Measurements from ENCODE around the gene CEP104. TPM values are rescaled to one million over a fixed set of nuclear protein-coding genes. Genes with fewer than 3 reads are reported as not detected.

CEP104 gene
- total and polyA plus RNA-seq, 9 of the 15 experiments (the other 6 are each of a cell fraction or from before 2014, with no cell fraction given): 11.2 to 63.4 (median 42.6) TPM

GRCh38 chr1:3775490-3776230 is 81.4 kb downstream of the CEP104 start (continued):
- TF ChIP-seq FOSL1 (tag; conservative IDR thresholded peaks at IDR 0.05) (0 out of 2 replicates have a peak, but pooled peaks have one; percentile 2), GTF2F1 (IDR thresholded peaks at IDR 0.05; ENCODE audit: low read depth, low read length) (no peak), TCF7 (IDR thresholded peaks at IDR 0.05; ENCODE audit: borderline replicate concordance) (no peak), E2F3 (CRISPR knock-in tag; IDR thresholded peaks at IDR 0.05) (peak; percentile 41; the same call in 1 of the 2 replicates), ZNF583 (CRISPR knock-in tag; IDR thresholded peaks at IDR 0.05) (peak; percentile 77; the same call in 1 of the 2 replicates), SLC30A9 (CRISPR knock-in tag; IDR thresholded peaks at IDR 0.05) (no peak), CREB3 (tag; conservative IDR thresholded peaks at IDR 0.05; ENCODE audit: low read depth) (peak; percentile 90), CBFA2T2 (conservative IDR thresholded peaks at IDR 0.05) (peak; percentile 61), STAT6 (CRISPR knock-in tag; IDR thresholded peaks at IDR 0.05) (no peak), MLLT1 (IDR thresholded peaks at IDR 0.05) (peak in 1 of 2 experiments; percentile 81; a peak in 2 of 4 replicates), E2F1 (CRISPR knock-in tag; IDR thresholded peaks at IDR 0.05) (0 out of 2 replicates have a peak, but pooled peaks have one; percentile 32), ZBTB34 (CRISPR knock-in tag; IDR thresholded peaks at IDR 0.05) (no peak), HLTF (IDR thresholded peaks at IDR 0.05) (no peak), RBM14 (IDR thresholded peaks at IDR 0.05; ENCODE audit: borderline replicate concordance, insufficient read depth, low read depth, low read length) (0 out of 2 replicates have a peak, but pooled peaks have one; percentile 46), PATZ1 (CRISPR knock-in tag; IDR thresholded peaks at IDR 0.05; ENCODE audit: borderline replicate concordance) (no peak), RBM25 (IDR thresholded peaks at IDR 0.05; ENCODE audit: low read depth, low read length, severe bottlenecking) (no peak), GTF2E2 (tag; IDR thresholded peaks at IDR 0.05) (no peak)
